Type B pancreatic cell (in vitro differentiated cells): ENCODE measurements around the gene C8A. TPM values are rescaled to one million over a fixed set of nuclear protein-coding genes. Genes with fewer than 3 reads are reported as not detected.
A peak's percentile ranks its signal among the peaks of the same experiment; 100 is the strongest.

Experiments used
- DNase-seq: peaks from one replicate; pipeline ENCODE4 v3.0.0; 2021; ENCODE audit warnings: mixed read lengths; ENCODE audit not compliant: unreplicated experiment; ENCODE audit errors: extremely low spot score
- H3K27ac Mint-ChIP-seq: 2 replicates; pipeline ENCODE4 v1.8.0; 2021; ENCODE audit warnings: mild to moderate bottlenecking, mixed read lengths
- H3K27me3 Mint-ChIP-seq: 2 replicates; pipeline ENCODE4 v1.8.0; 2021; ENCODE audit warnings: mixed read lengths
- H3K36me3 Mint-ChIP-seq: 2 replicates; pipeline ENCODE4 v1.8.0; 2021; ENCODE audit warnings: mixed read lengths
- H3K4me1 Mint-ChIP-seq: one replicate; pipeline ENCODE4 v1.8.0; 2021; ENCODE audit warnings: mixed read lengths; ENCODE audit not compliant: unreplicated experiment
- H3K4me3 Mint-ChIP-seq: 2 replicates; pipeline ENCODE4 v1.8.0; 2021; ENCODE audit warnings: mild to moderate bottlenecking, mixed read lengths
- H3K9me3 Mint-ChIP-seq: 2 replicates; pipeline ENCODE4 v1.8.0; 2021; ENCODE audit warnings: mixed read lengths
- total RNA-seq: library from RNA; stranded (reverse); gene quantifications from 2 replicates; pipeline ENCODE4 v1.2.1, GENCODE V29; 2021; ENCODE audit warnings: low replicate concordance
- TF ChIP-seq, protein P1 (sequence below): fragments of 200-600 bp; sonication (generic); conservative IDR thresholded peaks from 2 replicates; pipeline ENCODE4 v1.5.0; 2021; ENCODE audit warnings: antibody characterized with exemption, mild to moderate bottlenecking

C8A gene
- total RNA-seq, 1 donor from 2014 or later = 0.46 TPM

DNA sequence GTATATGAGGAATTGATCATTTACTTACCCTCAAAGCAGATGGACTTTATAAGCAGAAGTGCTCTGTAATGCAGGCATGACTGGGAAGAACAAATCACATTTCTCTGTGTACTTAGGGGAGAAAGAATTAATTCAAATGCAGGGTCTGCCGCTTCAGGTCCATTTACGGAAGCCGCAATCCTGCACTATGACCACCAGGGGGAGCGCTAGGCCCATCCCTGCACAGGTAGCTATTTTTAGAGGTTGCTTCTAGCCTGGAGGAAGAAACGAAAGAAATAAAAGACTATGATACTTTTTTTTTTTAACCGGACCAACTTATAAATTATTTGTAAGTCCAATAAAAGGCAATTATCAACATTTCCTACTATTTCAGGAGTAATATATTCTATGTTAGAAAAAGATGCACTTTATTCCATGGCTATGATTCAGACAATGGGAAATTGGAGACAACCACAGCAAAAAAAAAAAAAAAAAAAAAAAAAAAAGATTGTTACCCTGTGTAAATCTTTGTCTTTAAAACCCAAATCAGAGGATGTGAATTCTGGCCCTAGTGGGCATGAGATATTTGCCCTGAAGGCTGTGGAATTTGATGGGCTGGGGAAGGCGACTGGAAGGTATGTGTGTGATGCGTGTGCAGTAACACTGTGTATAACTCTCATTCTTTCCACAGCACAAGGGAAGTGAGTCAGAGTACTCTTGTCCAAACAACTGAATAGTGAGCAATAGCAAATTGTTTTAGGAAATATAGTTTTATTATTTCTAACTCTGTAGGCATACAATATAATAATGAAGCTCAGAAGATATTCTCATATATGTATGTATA lies 22.5 kb upstream of the C8A start:
- no peak overlapping the region for H3K27ac Mint-ChIP-seq
- H3K4me3 Mint-ChIP-seq = no peak overlapping the region

DNA sequence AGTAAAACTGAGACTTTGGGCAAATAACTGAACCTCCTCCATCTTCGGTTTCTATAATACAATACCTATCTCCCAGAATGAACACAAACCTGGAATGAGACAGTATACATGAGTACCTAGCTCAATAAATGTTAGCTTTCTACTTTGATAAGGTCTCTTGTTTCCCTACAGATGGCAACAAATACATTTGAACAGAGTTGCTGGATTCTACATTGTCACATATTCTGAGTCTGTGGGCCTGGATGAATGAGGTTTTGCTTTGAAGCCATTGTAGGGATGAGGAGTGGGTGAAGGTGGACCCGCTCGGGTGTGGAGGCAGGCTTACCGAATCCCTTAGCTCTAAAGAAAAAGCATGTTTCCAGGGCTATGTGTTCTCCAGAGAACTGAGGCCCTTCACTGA lies 21.5 kb upstream of the C8A start:
- TF ChIP-seq, protein P1, sequence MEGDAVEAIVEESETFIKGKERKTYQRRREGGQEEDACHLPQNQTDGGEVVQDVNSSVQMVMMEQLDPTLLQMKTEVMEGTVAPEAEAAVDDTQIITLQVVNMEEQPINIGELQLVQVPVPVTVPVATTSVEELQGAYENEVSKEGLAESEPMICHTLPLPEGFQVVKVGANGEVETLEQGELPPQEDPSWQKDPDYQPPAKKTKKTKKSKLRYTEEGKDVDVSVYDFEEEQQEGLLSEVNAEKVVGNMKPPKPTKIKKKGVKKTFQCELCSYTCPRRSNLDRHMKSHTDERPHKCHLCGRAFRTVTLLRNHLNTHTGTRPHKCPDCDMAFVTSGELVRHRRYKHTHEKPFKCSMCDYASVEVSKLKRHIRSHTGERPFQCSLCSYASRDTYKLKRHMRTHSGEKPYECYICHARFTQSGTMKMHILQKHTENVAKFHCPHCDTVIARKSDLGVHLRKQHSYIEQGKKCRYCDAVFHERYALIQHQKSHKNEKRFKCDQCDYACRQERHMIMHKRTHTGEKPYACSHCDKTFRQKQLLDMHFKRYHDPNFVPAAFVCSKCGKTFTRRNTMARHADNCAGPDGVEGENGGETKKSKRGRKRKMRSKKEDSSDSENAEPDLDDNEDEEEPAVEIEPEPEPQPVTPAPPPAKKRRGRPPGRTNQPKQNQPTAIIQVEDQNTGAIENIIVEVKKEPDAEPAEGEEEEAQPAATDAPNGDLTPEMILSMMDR = no peak
- no peak for DNase-seq
- no peak overlapping the region for H3K27ac Mint-ChIP-seq
- no peak overlapping the region for H3K4me3 Mint-ChIP-seq
- H3K4me1 Mint-ChIP-seq = peaks cover 11% of the 10 kb centered on the region
- peaks cover 41% of the 10 kb centered on the region for H3K27me3 Mint-ChIP-seq
- H3K36me3 Mint-ChIP-seq = no peaks in the 10 kb centered on the region
- H3K9me3 Mint-ChIP-seq = no peaks in the 10 kb centered on the region

More for the DNA sequence above, 22.5 kb upstream of the C8A start:
- TF ChIP-seq, protein P1 = peak; percentile 97
- Mint-ChIP-seq H3K36me3 (no peaks in the 10 kb centered on the region), H3K9me3 (no peaks in the 10 kb centered on the region), H3K4me1 (peaks cover 11% of the 10 kb centered on the region), H3K27me3 (peaks cover 41% of the 10 kb centered on the region)
- DNase-seq = no peak

DNA sequence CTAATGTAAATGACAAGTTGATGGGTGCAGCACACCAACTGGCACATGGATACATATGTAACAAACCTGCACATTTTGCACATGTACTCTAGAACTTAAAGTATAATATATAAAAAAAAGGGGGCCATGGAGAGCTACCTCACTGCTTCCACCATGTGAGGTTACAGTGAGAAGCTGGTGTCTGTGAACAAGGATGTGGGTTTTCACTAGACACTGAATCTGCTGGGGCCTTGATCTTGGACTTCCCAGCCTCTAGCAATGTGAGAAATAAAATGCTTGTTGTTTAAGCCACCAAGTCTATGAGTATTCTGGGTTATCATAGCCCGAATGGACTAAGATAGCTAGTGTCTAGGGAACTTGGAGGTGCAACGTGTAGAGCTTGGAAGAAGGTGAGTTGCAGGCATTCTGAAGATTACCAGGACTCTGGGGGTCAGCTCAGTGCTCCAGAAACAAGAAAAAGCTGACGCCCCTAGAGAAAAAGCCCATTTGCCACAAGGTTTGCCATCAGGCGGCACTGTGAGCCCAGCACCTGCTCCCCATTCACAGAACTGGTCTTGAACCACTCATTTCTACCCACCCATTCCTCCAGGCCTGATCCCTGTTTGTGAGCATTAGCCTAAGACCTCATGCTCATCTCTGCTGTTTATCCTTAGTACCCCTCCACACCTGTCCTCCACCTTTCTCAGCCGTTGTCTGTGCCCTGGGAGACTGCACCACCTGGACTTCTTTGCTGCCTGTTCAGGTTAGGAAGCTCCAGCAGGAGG lies 20.3 kb upstream of the C8A start:
- Mint-ChIP-seq H3K9me3 (no peaks in the 10 kb centered on the region), H3K27me3 (peaks cover 31% of the 10 kb centered on the region), H3K4me1 (peaks cover 11% of the 10 kb centered on the region), H3K27ac (no peak overlapping the region), H3K4me3 (no peak overlapping the region), H3K36me3 (no peaks in the 10 kb centered on the region)
- TF ChIP-seq, protein P1 = no peak
- no peak for DNase-seq

DNA sequence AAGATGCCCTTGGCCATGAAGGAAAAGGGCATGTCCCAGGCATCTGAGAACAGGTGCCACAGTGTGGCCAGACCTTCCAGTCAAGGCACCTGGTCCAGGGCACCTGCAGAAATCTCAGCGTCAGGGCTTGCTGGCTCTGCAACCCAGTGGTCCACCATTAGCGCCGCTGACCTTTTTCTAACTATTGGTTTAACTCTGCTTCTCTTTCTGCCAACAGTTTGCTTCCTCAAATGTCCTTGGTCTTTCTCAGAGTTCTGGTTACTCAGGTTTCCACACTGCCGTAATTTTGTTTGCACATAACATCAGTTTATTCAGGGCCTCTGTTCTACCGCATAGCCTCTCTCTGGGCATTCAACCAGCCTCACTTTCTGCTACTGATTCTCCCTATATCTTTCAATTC lies 18.9 kb upstream of the C8A start:
- H3K27ac Mint-ChIP-seq = no peak overlapping the region
- H3K9me3 Mint-ChIP-seq = no peaks in the 10 kb centered on the region
- peaks cover 24% of the 10 kb centered on the region for H3K27me3 Mint-ChIP-seq
- no peak overlapping the region for H3K4me3 Mint-ChIP-seq
- TF ChIP-seq, protein P1 = no peak
- no peak for DNase-seq
- H3K4me1 Mint-ChIP-seq = peaks cover 11% of the 10 kb centered on the region
- no peaks in the 10 kb centered on the region for H3K36me3 Mint-ChIP-seq

DNA sequence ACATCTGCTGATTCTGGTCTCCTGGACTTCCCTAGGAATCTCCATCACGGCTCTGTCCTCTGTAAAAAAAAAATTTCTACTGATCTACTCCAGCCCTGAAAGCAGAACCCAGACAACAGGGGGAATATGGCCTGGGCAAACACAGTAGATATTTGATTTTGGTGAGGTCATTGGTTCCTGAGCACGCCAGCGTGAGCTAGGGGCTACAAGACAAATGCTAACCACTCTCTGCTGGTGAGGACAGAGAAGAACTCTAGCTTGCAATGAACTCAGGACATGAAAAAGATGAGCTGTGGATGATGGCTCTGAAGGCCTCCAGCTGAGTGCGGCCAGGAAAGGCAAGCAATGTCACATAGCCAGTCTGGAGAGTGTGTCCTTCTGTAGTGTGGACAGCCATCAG lies 18.2 kb upstream of the C8A start:
- peaks cover 21% of the 10 kb centered on the region for H3K27me3 Mint-ChIP-seq
- H3K36me3 Mint-ChIP-seq = no peaks in the 10 kb centered on the region
- TF ChIP-seq, protein P1 = no peak
- H3K27ac Mint-ChIP-seq = no peak overlapping the region
- H3K4me1 Mint-ChIP-seq = peaks cover 11% of the 10 kb centered on the region
- H3K4me3 Mint-ChIP-seq = no peak overlapping the region
- DNase-seq = no peak
- no peaks in the 10 kb centered on the region for H3K9me3 Mint-ChIP-seq
